ENCODE results near the gene TCFL5.

GRCh38 chr20:62799459-62799858, 62.2 kb downstream of the TCFL5 start:
- TF ChIP-seq POLR2A (IDR thresholded peaks at IDR 0.05) (no peak), CTCF (IDR thresholded peaks at IDR 0.05) (no peak)
